ENCODE data around the gene GALNT10. TPM values are rescaled to one million over a fixed set of nuclear protein-coding genes. Genes with fewer than 3 reads are reported as not detected.

GALNT10 gene
- total RNA-seq, 1 donor from 2014 or later, result 10.2 TPM

DNA sequence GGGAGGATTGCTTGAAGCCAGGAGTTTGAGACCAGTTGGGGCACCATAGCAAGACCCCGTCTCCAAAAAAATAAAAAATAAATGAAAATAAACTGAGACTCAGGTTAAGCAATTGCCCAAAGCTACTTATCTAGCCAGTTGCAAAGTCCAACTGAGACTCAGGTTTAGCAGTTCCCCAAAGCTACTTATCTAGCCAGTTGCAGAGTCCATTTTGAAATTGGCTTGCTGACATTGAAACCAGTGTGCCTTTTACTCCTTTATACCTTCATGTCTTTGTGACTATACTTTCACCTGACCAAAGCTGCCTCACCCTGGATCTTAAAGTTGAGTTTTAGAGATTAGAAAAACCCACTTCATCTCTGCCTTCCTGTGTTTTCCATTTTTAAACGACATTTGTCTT is 66.5 kb downstream of the GALNT10 start:
- Mint-ChIP-seq H3K4me3 (no peak overlapping the region), H3K27me3 (ENCODE audit: insufficient read depth, low read depth) (no peaks in the 10 kb centered on the region), H3K4me1 (peaks cover 54% of the 10 kb centered on the region), H3K36me3 (peaks cover 5% of the 10 kb centered on the region), H3K9me3 (no peaks in the 10 kb centered on the region), H3K27ac (no peak overlapping the region)
- peaks cover 23% of the 10 kb centered on the region for H3K4me1 ChIP-seq
- H3K9ac ChIP-seq, result no peak overlapping the region
- H3K27me3 ChIP-seq, result peaks cover 22% of the 10 kb centered on the region
- H3K36me3 ChIP-seq, result no peaks in the 10 kb centered on the region
- no peak overlapping the region for H3K4me2 ChIP-seq
- no peaks in the 10 kb centered on the region for H3K79me2 ChIP-seq (ENCODE audit: low read depth)
- DNase-seq (ENCODE audit: low spot score), result no peak
- no peak overlapping the region for H2AFZ ChIP-seq (replicated peaks)
- H4K20me1 ChIP-seq (ENCODE audit: low read depth), result peaks cover 30% of the 10 kb centered on the region
- H3F3A ChIP-seq (ENCODE audit: low read depth), result peaks cover 18% of the 10 kb centered on the region
- H3K9me3 ChIP-seq (ENCODE audit: low read depth), result no peaks in the 10 kb centered on the region
- H3K27ac ChIP-seq, result no peak overlapping the region
- H3K4me3 ChIP-seq, result no peak overlapping the region
- TF ChIP-seq, protein P1, sequence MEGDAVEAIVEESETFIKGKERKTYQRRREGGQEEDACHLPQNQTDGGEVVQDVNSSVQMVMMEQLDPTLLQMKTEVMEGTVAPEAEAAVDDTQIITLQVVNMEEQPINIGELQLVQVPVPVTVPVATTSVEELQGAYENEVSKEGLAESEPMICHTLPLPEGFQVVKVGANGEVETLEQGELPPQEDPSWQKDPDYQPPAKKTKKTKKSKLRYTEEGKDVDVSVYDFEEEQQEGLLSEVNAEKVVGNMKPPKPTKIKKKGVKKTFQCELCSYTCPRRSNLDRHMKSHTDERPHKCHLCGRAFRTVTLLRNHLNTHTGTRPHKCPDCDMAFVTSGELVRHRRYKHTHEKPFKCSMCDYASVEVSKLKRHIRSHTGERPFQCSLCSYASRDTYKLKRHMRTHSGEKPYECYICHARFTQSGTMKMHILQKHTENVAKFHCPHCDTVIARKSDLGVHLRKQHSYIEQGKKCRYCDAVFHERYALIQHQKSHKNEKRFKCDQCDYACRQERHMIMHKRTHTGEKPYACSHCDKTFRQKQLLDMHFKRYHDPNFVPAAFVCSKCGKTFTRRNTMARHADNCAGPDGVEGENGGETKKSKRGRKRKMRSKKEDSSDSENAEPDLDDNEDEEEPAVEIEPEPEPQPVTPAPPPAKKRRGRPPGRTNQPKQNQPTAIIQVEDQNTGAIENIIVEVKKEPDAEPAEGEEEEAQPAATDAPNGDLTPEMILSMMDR (IDR thresholded peaks at IDR 0.05), result no peak
- TF ChIP-seq EZH2 (IDR thresholded peaks at IDR 0.05), result no peak

DNA sequence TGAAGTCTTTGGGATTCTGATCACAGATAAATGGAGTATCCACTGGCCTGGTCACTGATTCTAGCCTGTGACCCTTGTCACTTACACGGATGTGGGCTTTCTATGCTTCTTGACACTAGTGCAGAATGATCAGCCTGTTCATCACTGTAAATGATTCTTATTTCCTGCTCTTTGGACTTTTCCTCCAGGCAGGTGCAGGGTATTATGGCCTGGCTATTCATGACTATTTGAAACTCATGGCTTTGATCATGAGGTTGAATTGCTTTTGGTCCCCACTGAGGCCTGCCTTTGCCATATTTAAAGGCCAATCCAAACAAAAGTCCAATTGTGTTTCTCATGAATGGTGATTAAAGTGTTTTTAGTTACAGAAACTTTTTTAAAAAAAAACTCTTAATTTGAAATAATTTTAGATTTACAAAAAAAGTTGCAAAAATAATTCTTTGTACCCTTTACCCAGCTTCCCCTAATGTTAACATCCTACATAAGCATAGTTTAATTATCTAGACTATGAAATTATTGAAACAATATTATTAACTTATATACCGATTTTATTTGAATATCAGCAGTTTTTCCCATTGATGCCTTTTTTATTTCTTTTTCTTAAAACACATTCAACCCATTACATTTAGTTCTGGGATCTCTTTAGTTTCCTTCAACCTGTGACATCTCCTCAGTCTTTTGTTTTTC is 68.1 kb downstream of the GALNT10 start:
- Histone ChIP-seq H3K36me3 (no peaks in the 10 kb centered on the region), H3F3A (ENCODE audit: low read depth) (peaks cover 18% of the 10 kb centered on the region), H3K4me2 (no peak overlapping the region), H3K79me2 (ENCODE audit: low read depth) (no peaks in the 10 kb centered on the region), H3K9me3 (ENCODE audit: low read depth) (no peaks in the 10 kb centered on the region), H3K27me3 (peaks cover 22% of the 10 kb centered on the region), H3K4me1 (peaks cover 23% of the 10 kb centered on the region), H3K27ac (no peak overlapping the region), H3K4me3 (no peak overlapping the region), H4K20me1 (ENCODE audit: low read depth) (peaks cover 30% of the 10 kb centered on the region), H2AFZ (replicated peaks) (no peak overlapping the region), H3K9ac (no peak overlapping the region)
- TF ChIP-seq EZH2phosphoT487 (IDR thresholded peaks at IDR 0.05), result no peak
- TF ChIP-seq EZH2 (IDR thresholded peaks at IDR 0.05), result no peak
- TF ChIP-seq, protein P1 (IDR thresholded peaks at IDR 0.05), result no peak
- H3K4me1 Mint-ChIP-seq, result peaks cover 61% of the 10 kb centered on the region
- peaks cover 8% of the 10 kb centered on the region for H3K36me3 Mint-ChIP-seq
- no peak overlapping the region for H3K27ac Mint-ChIP-seq
- H3K9me3 Mint-ChIP-seq, result no peaks in the 10 kb centered on the region
- H3K4me3 Mint-ChIP-seq, result peak overlapping the region; percentile 40
- peaks cover 6% of the 10 kb centered on the region for H3K27me3 Mint-ChIP-seq (ENCODE audit: insufficient read depth, low read depth)
- DNase-seq (ENCODE audit: low spot score), result no peak

GRCh38 chr5:154260224-154260927 is 69.8 kb downstream of the GALNT10 start:
- H3K27ac Mint-ChIP-seq, result peak overlapping the region; percentile 90

More at GRCh38 chr5:154260224-154260927, 69.8 kb downstream of the GALNT10 start:
- H3K27ac ChIP-seq, result no peak overlapping the region
- no peaks in the 10 kb centered on the region for H3K79me2 ChIP-seq (ENCODE audit: low read depth)
- Mint-ChIP-seq H3K9me3 (no peaks in the 10 kb centered on the region), H3K27me3 (ENCODE audit: insufficient read depth, low read depth) (peaks cover 6% of the 10 kb centered on the region), H3K4me1 (peaks cover 70% of the 10 kb centered on the region), H3K36me3 (peaks cover 6% of the 10 kb centered on the region), H3K4me3 (peak overlapping the region; percentile 58)
- peaks cover 27% of the 10 kb centered on the region for H3K4me1 ChIP-seq
- DNase-seq (ENCODE audit: low spot score), result peak; percentile 87
- peak overlapping the region; percentile 17 for H3K4me3 ChIP-seq
- peak overlapping the region; percentile 51 for H3K4me2 ChIP-seq
- H2AFZ ChIP-seq (replicated peaks), result no peak overlapping the region
- H3K27me3 ChIP-seq, result peaks cover 22% of the 10 kb centered on the region
- no peaks in the 10 kb centered on the region for H3K36me3 ChIP-seq
- H3F3A ChIP-seq (ENCODE audit: low read depth), result peaks cover 18% of the 10 kb centered on the region
- TF ChIP-seq, protein P1 (IDR thresholded peaks at IDR 0.05), result no peak
- TF ChIP-seq EZH2phosphoT487 (IDR thresholded peaks at IDR 0.05) (peak; percentile 95), EZH2 (IDR thresholded peaks at IDR 0.05) (peak; percentile 15)
- no peaks in the 10 kb centered on the region for H3K9me3 ChIP-seq (ENCODE audit: low read depth)
- peaks cover 37% of the 10 kb centered on the region for H4K20me1 ChIP-seq (ENCODE audit: low read depth)
- H3K9ac ChIP-seq, result no peak overlapping the region
